Endothelial cell (in vitro differentiated cells): ENCODE measurements around the gene SCO1. TPM values are rescaled to one million over a fixed set of nuclear protein-coding genes. Genes with fewer than 3 reads are reported as not detected.

Source experiments
- DNase-seq: peaks from one replicate; pipeline ENCODE4 v3.0.0; 2021; ENCODE audit warnings: low spot score
- H3K27ac Mint-ChIP-seq: one replicate; pipeline ENCODE4 v1.8.0; 2021; ENCODE audit warnings: mixed read lengths, inconsistent platforms; ENCODE audit not compliant: unreplicated experiment
- H3K27me3 Mint-ChIP-seq: one replicate; pipeline ENCODE4 v1.8.0; 2021; ENCODE audit warnings: mild to moderate bottlenecking, moderate library complexity, mixed read lengths, inconsistent platforms; ENCODE audit not compliant: unreplicated experiment
- H3K36me3 Mint-ChIP-seq: one replicate; pipeline ENCODE4 v1.8.0; 2021; ENCODE audit warnings: mild to moderate bottlenecking, low read depth, mixed read lengths, inconsistent platforms; ENCODE audit not compliant: unreplicated experiment
- H3K4me1 Mint-ChIP-seq: one replicate; pipeline ENCODE4 v1.8.0; 2021; ENCODE audit warnings: mild to moderate bottlenecking, mixed read lengths, inconsistent platforms; ENCODE audit not compliant: unreplicated experiment
- H3K4me3 Mint-ChIP-seq: one replicate; pipeline ENCODE4 v1.8.0; 2021; ENCODE audit warnings: mild to moderate bottlenecking, mixed read lengths, inconsistent platforms; ENCODE audit not compliant: unreplicated experiment
- H3K9me3 Mint-ChIP-seq: one replicate; pipeline ENCODE4 v1.8.0; 2021; ENCODE audit warnings: mixed read lengths, inconsistent platforms; ENCODE audit not compliant: unreplicated experiment
- CTCF ChIP-seq: fragments of 200-600 bp; sonication (generic); IDR thresholded peaks from one replicate; pipeline ENCODE4 v1.5.0; 2021; ENCODE audit warnings: antibody characterized with exemption; ENCODE audit not compliant: unreplicated experiment
- total RNA-seq: library from RNA; stranded (reverse); fragmentation: NEBNext Ultra II Directional; extraction: Animal tissue kit (Norgen Biotek cat#: 25700); gene quantifications from one replicate; pipeline ENCODE4 v1.2.1, GENCODE V29; 2021; ENCODE audit not compliant: unreplicated experiment

Gene SCO1
- total RNA-seq, 1 donor from 2014 or later = 24.0 TPM

DNA sequence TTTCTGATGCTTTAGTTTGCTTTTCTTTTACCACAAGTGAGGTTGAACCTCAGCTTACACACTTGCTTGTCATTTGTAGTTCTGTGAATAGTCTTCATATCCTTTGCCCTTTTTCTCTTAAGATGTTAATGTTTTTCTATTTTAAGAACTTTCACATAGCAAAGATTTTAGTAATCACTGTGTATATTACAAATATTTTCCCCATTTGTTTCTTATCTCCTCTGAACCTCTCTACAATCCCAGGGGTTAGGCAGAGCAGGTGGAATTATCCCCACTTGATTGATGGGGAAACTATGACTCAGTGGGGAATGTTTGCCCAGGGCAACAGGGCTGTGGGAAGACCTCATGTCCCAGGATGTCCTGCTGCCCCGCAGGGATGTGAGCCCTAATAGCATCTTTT lies 28.6 kb downstream of the SCO1 start:
- no peak overlapping the region for H3K27ac Mint-ChIP-seq
- TF ChIP-seq CTCF = no peak
- H3K36me3 Mint-ChIP-seq = no peaks in the 10 kb centered on the region
- H3K27me3 Mint-ChIP-seq = no peaks in the 10 kb centered on the region
- H3K4me3 Mint-ChIP-seq = no peak overlapping the region
- no peak for DNase-seq
- H3K4me1 Mint-ChIP-seq = no peaks in the 10 kb centered on the region
- H3K9me3 Mint-ChIP-seq = no peaks in the 10 kb centered on the region

GRCh38 chr17:10666906-10667305 lies 30.4 kb downstream of the SCO1 start:
- no peaks in the 10 kb centered on the region for H3K9me3 Mint-ChIP-seq
- H3K4me3 Mint-ChIP-seq = no peak overlapping the region
- no peak for TF ChIP-seq CTCF
- no peaks in the 10 kb centered on the region for H3K27me3 Mint-ChIP-seq
- DNase-seq = no peak
- no peak overlapping the region for H3K27ac Mint-ChIP-seq
- no peaks in the 10 kb centered on the region for H3K4me1 Mint-ChIP-seq
- no peaks in the 10 kb centered on the region for H3K36me3 Mint-ChIP-seq

DNA sequence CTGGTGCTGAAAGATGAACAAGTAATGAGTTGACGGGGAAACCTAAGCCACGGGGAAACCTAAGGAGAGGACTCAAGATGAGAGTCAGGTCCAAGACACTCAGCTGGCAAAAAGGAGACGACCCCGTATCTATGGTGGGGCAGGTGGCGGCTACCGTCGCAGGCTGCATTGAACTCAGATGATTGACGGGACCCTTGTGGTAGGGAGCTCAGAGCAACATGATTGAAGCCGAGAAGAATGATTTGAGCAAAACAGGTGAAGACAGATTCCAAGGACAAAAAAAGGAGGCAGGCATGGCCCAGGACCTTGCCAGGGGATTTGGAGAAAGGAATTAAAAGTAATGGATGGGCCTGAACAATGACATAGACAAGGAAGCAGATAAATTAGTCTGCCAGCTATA lies 32.8 kb downstream of the SCO1 start:
- no peaks in the 10 kb centered on the region for H3K4me1 Mint-ChIP-seq
- no peaks in the 10 kb centered on the region for H3K36me3 Mint-ChIP-seq
- H3K9me3 Mint-ChIP-seq = no peaks in the 10 kb centered on the region
- H3K27ac Mint-ChIP-seq = no peak overlapping the region
- no peak overlapping the region for H3K4me3 Mint-ChIP-seq
- no peaks in the 10 kb centered on the region for H3K27me3 Mint-ChIP-seq
- no peak for DNase-seq
- TF ChIP-seq CTCF = no peak

DNA sequence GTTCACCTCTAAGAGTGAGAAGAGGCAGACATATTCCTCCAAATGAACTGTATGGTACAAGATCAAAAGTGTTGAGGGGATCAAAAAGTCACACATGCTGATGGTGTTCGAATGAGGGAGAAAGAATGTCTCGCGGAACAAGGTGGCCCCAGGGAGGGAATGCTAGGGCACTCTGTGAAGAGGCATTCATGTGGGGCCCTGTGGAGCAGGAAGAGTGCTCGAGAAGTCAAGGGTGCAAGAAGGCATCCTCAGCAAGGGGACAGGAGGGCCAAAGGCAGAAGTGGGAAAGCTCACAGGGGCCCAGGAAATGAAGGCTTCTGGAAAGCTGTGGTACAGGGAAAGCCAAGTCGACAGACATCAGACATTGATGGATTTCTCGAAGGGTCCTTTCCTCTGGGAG lies 34.1 kb downstream of the SCO1 start:
- DNase-seq = no peak
- no peak for TF ChIP-seq CTCF
- no peaks in the 10 kb centered on the region for H3K4me1 Mint-ChIP-seq
- no peaks in the 10 kb centered on the region for H3K27me3 Mint-ChIP-seq
- no peak overlapping the region for H3K4me3 Mint-ChIP-seq
- no peaks in the 10 kb centered on the region for H3K36me3 Mint-ChIP-seq
- no peak overlapping the region for H3K27ac Mint-ChIP-seq
- H3K9me3 Mint-ChIP-seq = no peaks in the 10 kb centered on the region

DNA sequence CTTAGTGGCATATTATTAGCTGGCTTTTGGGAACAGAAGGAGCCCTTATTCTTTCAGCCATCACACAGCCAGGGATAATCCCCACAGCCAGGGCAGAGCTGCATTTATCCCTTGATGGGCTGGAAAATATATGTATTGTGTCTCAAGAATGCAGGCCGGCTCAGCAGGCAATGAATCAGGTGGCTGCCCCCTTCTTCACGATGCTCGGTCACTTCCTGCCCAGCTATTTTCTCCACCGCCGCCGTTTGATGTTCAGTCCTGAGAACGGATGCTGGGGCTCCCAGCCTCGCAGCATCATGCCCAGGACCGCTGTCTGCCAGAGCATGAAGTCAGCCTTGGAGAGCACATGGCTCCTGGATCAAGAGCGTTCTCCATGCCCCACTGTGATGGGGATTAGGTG lies 35.9 kb downstream of the SCO1 start:
- Mint-ChIP-seq H3K4me3 (no peak overlapping the region), H3K9me3 (no peaks in the 10 kb centered on the region), H3K36me3 (no peaks in the 10 kb centered on the region), H3K27ac (no peak overlapping the region), H3K27me3 (no peaks in the 10 kb centered on the region), H3K4me1 (no peaks in the 10 kb centered on the region)
- DNase-seq = no peak
- TF ChIP-seq CTCF = no peak
